Chondrocyte (in vitro differentiated cells): ENCODE results near the gene MCAM. TPM values are rescaled to one million over a fixed set of nuclear protein-coding genes. Genes with fewer than 3 reads are reported as not detected.

ENCODE experiments used
- DNase-seq: peaks from one replicate; pipeline ENCODE4 v3.0.0; 2021; ENCODE audit warnings: mixed read lengths, low spot score
- H3K27ac Mint-ChIP-seq: one replicate; pipeline ENCODE4 v1.8.0; 2021; ENCODE audit warnings: mild to moderate bottlenecking, moderate library complexity, mixed read lengths; ENCODE audit not compliant: unreplicated experiment
- H3K27me3 Mint-ChIP-seq: 2 replicates; pipeline ENCODE4 v1.8.0; 2021; ENCODE audit warnings: low read depth, mixed read lengths
- H3K36me3 Mint-ChIP-seq: 2 replicates; pipeline ENCODE4 v1.8.0; 2021; ENCODE audit warnings: low read depth, mixed read lengths
- H3K4me1 Mint-ChIP-seq: 2 replicates; pipeline ENCODE4 v1.8.0; 2021; ENCODE audit warnings: low read depth, mild to moderate bottlenecking, mixed read lengths
- H3K4me3 Mint-ChIP-seq: one replicate; pipeline ENCODE4 v1.8.0; 2021; ENCODE audit warnings: mild to moderate bottlenecking, moderate library complexity, mixed read lengths; ENCODE audit not compliant: unreplicated experiment
- H3K9me3 Mint-ChIP-seq: 2 replicates; pipeline ENCODE4 v1.8.0; 2021; ENCODE audit warnings: low read depth, mixed read lengths
- CTCF ChIP-seq: fragments of 200-600 bp; sonication (generic); IDR thresholded peaks from 2 replicates; pipeline ENCODE4 v1.5.0; 2021; ENCODE audit warnings: antibody characterized with exemption, mild to moderate bottlenecking, moderate library complexity
- total RNA-seq: library from RNA; stranded (reverse); gene quantifications from 3 replicates; pipeline ENCODE4 v1.2.1, GENCODE V29; 2021

The MCAM gene
- total RNA-seq, 1 donor from 2014 or later = 527 TPM

- Mint-ChIP-seq H3K9me3 (no peaks in the 10 kb centered on the region), H3K4me3 (peak overlapping the region; percentile 73), H3K4me1 (peaks cover 54% of the 10 kb centered on the region), H3K27me3 (peaks cover 11% of the 10 kb centered on the region), H3K36me3 (no peaks in the 10 kb centered on the region), H3K27ac (no peak overlapping the region)
- peak; percentile 100 for TF ChIP-seq CTCF
- DNase-seq = peak; percentile 94
Measured at GRCh38 chr11:119339589-119340334, 22.8 kb upstream of the MCAM start.

GRCh38 chr11:119338965-119339588, 22.1 kb upstream of the MCAM start:
- Mint-ChIP-seq H3K4me3 (peak overlapping the region; percentile 73), H3K27ac (peak overlapping the region; percentile 89), H3K9me3 (no peaks in the 10 kb centered on the region), H3K4me1 (peaks cover 56% of the 10 kb centered on the region), H3K27me3 (peaks cover 8% of the 10 kb centered on the region), H3K36me3 (no peaks in the 10 kb centered on the region)
- TF ChIP-seq CTCF = no peak
- peak; percentile 37 for DNase-seq

GRCh38 chr11:119338318-119338890, 21.5 kb upstream of the MCAM start:
- Mint-ChIP-seq H3K4me3 (peak overlapping the region; percentile 73), H3K9me3 (no peaks in the 10 kb centered on the region), H3K36me3 (no peaks in the 10 kb centered on the region), H3K27ac (peak overlapping the region; percentile 89), H3K4me1 (peaks cover 59% of the 10 kb centered on the region), H3K27me3 (peaks cover 5% of the 10 kb centered on the region)
- peak; percentile 87 for TF ChIP-seq CTCF
- DNase-seq = peak; percentile 56

GRCh38 chr11:119337581-119338317, 20.8 kb upstream of the MCAM start:
- no peak for TF ChIP-seq CTCF
- H3K27ac Mint-ChIP-seq = peak overlapping the region; percentile 89
- DNase-seq = peak; percentile 77
- H3K9me3 Mint-ChIP-seq = no peaks in the 10 kb centered on the region
- H3K27me3 Mint-ChIP-seq = peaks cover 2% of the 10 kb centered on the region
- no peaks in the 10 kb centered on the region for H3K36me3 Mint-ChIP-seq
- peak overlapping the region; percentile 73 for H3K4me3 Mint-ChIP-seq
- H3K4me1 Mint-ChIP-seq = peaks cover 59% of the 10 kb centered on the region
